HepG2 (cell line): ENCODE results near the gene KRT33A. TPM values are rescaled to one million over a fixed set of nuclear protein-coding genes. Genes with fewer than 3 reads are reported as not detected.

Source experiments
- ATAC-seq: fragments of 200-7000 bp; cut with Tn5 transposase; 3 replicates; pipeline ENCODE4 v1.9.1; 2020; ENCODE audit warnings: mild to moderate bottlenecking, moderate library complexity
- BruUV-seq: library from RNA; stranded (reverse); fragments of 400-500 nt; replicated peaks from 2 replicates; lab custom pipeline; 2021; lab: Mats Ljungman, UMichigan
- CTCF ChIA-PET: fragments of 300-600 bp; formaldehyde crosslinking; extraction: SDS; loops from one replicate; lab custom pipeline; 2021; ENCODE audit warnings: low total read pairs, inconsistent platforms, low intra/inter-chr PET ratio; lab: Yijun Ruan, JAX
- POLR2A ChIA-PET: fragments of 350-600 bp; sonication (Branson Sonifier 250); formaldehyde crosslinking; loops from one replicate; lab custom pipeline; 2020; ENCODE audit warnings: antibody characterized with exemption, inconsistent platforms; lab: Yijun Ruan, JAX
- DNase-seq: peaks from one replicate; pipeline ENCODE4 v3.0.0-alpha.2; 2015; ENCODE audit warnings: low spot score
- FAIRE-seq: peaks from 3 replicates; lab custom pipeline; 2011; peaks lifted over from hg19 to GRCh38; lab: Jason Lieb, UNC
- H2AFZ ChIP-seq: one replicate; pipeline ENCODE4 v1.6.1; 2011; ENCODE audit warnings: low read length, inconsistent platforms
- H3K27ac ChIP-seq: fragments of 300-600 bp; 3 replicates; pipeline ENCODE4 v1.8.0; 2011; ENCODE audit warnings: mixed run types, mild to moderate bottlenecking, mixed read lengths, low read length, inconsistent platforms; ENCODE audit not compliant: insufficient read depth; ENCODE audit errors: extremely low read length
- H3K27me3 ChIP-seq, 2 experiments: fragments of 200-600 bp in 1 of 2; 2 replicates in 1 of 2; 3 replicates in 1 of 2; pipeline versions ENCODE4 v1.6.0 to v1.8.0; 2011; ENCODE audit warnings: low read length in 2 of 2, mild to moderate bottlenecking in 2 of 2, moderate library complexity in 2 of 2, inconsistent platforms in 1 of 2; ENCODE audit not compliant: insufficient read depth in 2 of 2, control insufficient read depth in 1 of 2
- H3K36me3 ChIP-seq, 2 experiments: fragments of 200-600 bp in 1 of 2; replicated peaks in 1 of 2; 2 replicates in 1 of 2; 3 replicates in 1 of 2; pipeline versions ENCODE4 v1.5.1 to v1.8.0; 2011; ENCODE audit warnings: low read length in 2 of 2, inconsistent platforms in 1 of 2; ENCODE audit not compliant: insufficient read depth in 2 of 2, control insufficient read depth in 1 of 2
- H3K4me1 ChIP-seq: 2 replicates; pipeline ENCODE4 v1.5.1; 2012; ENCODE audit warnings: low read length, inconsistent platforms; ENCODE audit not compliant: insufficient read depth
- H3K4me2 ChIP-seq: 2 replicates; pipeline ENCODE4 v1.6.0; 2011; ENCODE audit warnings: low read depth, low read length, inconsistent platforms
- H3K4me3 ChIP-seq, 3 experiments: fragments of 200-600 bp in 1 of 3; sonication (generic), shearing (Covaris generic) in 1 of 3; replicated peaks in 1 of 3; 2 replicates each; pipeline ENCODE4 v1.5.1; 2011 to 2016; ENCODE audit warnings: low read length in 3 of 3, inconsistent platforms in 2 of 3, low read depth in 2 of 3, mild to moderate bottlenecking in 2 of 3, control low read depth in 1 of 3, mixed read lengths in 1 of 3; ENCODE audit not compliant: insufficient read depth in 1 of 3
- H3K79me2 ChIP-seq: one replicate; pipeline ENCODE4 v1.6.1; 2011; ENCODE audit warnings: low read length, inconsistent platforms; ENCODE audit not compliant: insufficient read depth
- H3K9ac ChIP-seq: 2 replicates; pipeline ENCODE4 v1.6.0; 2011; ENCODE audit warnings: mild to moderate bottlenecking, low read depth, low read length, inconsistent platforms; ENCODE audit not compliant: insufficient read depth
- H3K9me3 ChIP-seq: 2 replicates; pipeline ENCODE4 v1.5.1; 2012; ENCODE audit warnings: mild to moderate bottlenecking, low read length
- H4K20me1 ChIP-seq: 2 replicates; pipeline ENCODE4 v1.6.0; 2011; ENCODE audit warnings: inconsistent platforms, mild to moderate bottlenecking, low read length, moderate library complexity; ENCODE audit not compliant: insufficient read depth
- CREB1 ChIP-seq, 2 experiments: fragments of 450-650 bp in 1 of 2; IDR thresholded peaks; 2 replicates each; pipeline ENCODE4 v1.6.1; 2016 to 2017; ENCODE audit warnings: control low read depth in 1 of 2, mild to moderate bottlenecking in 1 of 2, missing compliant biosample characterization in 1 of 2, missing genetic modification characterization in 1 of 2
- FIP1L1 ChIP-seq: fragments of 200-400 bp; formaldehyde crosslinking; IDR thresholded peaks from 2 replicates; pipeline ENCODE4 v1.6.1; 2018; ENCODE audit warnings: low read depth, mild to moderate bottlenecking, low read length, moderate library complexity, borderline replicate concordance; ENCODE audit not compliant: insufficient read depth
- HMGA1 ChIP-seq: sonication (generic); formaldehyde crosslinking; conservative IDR thresholded peaks from 2 replicates; pipeline ENCODE4 v1.4.0; 2020; ENCODE audit warnings: missing genetic modification reagents
- KDM6A ChIP-seq: IDR thresholded peaks from 2 replicates; pipeline ENCODE4 v1.6.1; 2016; ENCODE audit warnings: low read depth
- MTA1 ChIP-seq: sonication (generic); formaldehyde crosslinking; IDR thresholded peaks from 2 replicates; pipeline ENCODE4 v1.4.0; 2020; ENCODE audit warnings: missing genetic modification reagents, mild to moderate bottlenecking, borderline replicate concordance
- SNRNP70 ChIP-seq: fragments of 200-400 bp; formaldehyde crosslinking; IDR thresholded peaks from 2 replicates; pipeline ENCODE4 v1.6.1; 2017; ENCODE audit warnings: mild to moderate bottlenecking, low read depth, low read length, moderate library complexity
- YEATS2 ChIP-seq: sonication (generic); formaldehyde crosslinking; IDR thresholded peaks from 2 replicates; pipeline ENCODE4 v1.4.0; 2020; ENCODE audit warnings: missing genetic modification reagents, borderline replicate concordance
- ZNF207 ChIP-seq: fragments of 450-650 bp; IDR thresholded peaks from 2 replicates; pipeline ENCODE4 v1.6.1; 2016; ENCODE audit warnings: antibody characterized with exemption, borderline replicate concordance
- ZNF331 ChIP-seq: sonication (generic); formaldehyde crosslinking; IDR thresholded peaks from 2 replicates; pipeline ENCODE4 v1.4.0; 2020; ENCODE audit warnings: missing genetic modification reagents
- ZSCAN30 ChIP-seq: sonication (generic); formaldehyde crosslinking; IDR thresholded peaks from 2 replicates; pipeline ENCODE4 v1.5.0; 2020; ENCODE audit warnings: mild to moderate bottlenecking, missing genetic modification reagents
- WGBS: methylation state at CpG from one replicate; pipeline ENCODE4 v1.1.6; 2017; ENCODE audit warnings: low lambda C conversion rate; 5-methylcytosine and 5-hydroxymethylcytosine counted together
- in situ Hi-C: cut with HindIII; loops from 2 replicates; pipeline ENCODE4 v1.10.0; 2017; ENCODE audit warnings: low pct_unique_long_range_greater_than_20kb; ENCODE audit not compliant: extremely low pct_ligation_motif_present
- intact Hi-C: fragments of 100-400 bp; cut with micrococcal nuclease; formaldehyde crosslinking; loops from one replicate; pipeline ENCODE4 v1.10.0; 2022; ENCODE audit not compliant: unreplicated experiment
- polyA plus RNA-seq, 8 experiments: library from polyadenylated mRNA; depleted of rRNA in 3 of 8; stranded (reverse) in 7 of 8; unstranded in 1 of 8; fragments of >200 nt; fragmentation: Illumina TruSeq in 4 of 8; extraction: Trizol in 4 of 8; gene quantifications; 2 replicates each; pipeline versions ENCODE4 v1.2.1 to v1.2.3, GENCODE V29; 2011 to 2016; ENCODE audit warnings: low read depth in 4 of 8, missing spikeins in 1 of 8, mixed read lengths in 1 of 8; ENCODE audit not compliant: insufficient read depth in 1 of 8
- total RNA-seq, 5 experiments: library from RNA; depleted of rRNA; stranded (reverse); fragments of >200 nt; fragmentation: Illumina TruSeq; extraction: Trizol; gene quantifications; 2 replicates each; pipeline ENCODE4 v1.2.3, GENCODE V29; 2016; ENCODE audit warnings: low read depth in 1 of 5
- TF ChIP-seq, protein P1 (sequence below): sonication (generic); formaldehyde crosslinking; IDR thresholded peaks from 2 replicates; pipeline ENCODE4 v1.4.0; 2020; ENCODE audit warnings: missing genetic modification reagents

Gene KRT33A
- total and polyA plus RNA-seq, 2 of the 13 experiments (the other 11 are each of a cell fraction or from before 2014, with no cell fraction given) = not detected

DNA sequence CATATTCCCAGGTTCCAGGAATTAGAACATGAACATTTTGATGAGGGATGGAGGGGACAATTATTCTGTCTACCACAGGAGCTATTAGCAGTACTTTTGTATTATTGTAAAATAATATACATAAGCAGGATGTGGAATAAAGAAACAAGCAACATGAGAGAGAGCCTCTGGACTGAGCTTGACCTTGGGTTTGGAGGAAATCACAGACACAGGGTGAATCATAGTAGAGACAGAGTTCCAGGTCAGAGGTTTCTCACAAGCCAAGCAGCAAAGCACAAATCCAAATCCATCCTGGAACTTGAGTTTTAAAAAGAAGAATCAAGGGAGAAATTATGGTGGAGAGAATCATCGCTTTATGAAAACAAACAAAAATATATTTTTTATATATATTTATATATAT, 41.6 kb upstream of the KRT33A start:
- H4K20me1 ChIP-seq = no peaks in the 10 kb centered on the region
- no peak overlapping the region for H3K4me2 ChIP-seq
- no peak overlapping the region for H3K27ac ChIP-seq
- H3K27me3 ChIP-seq = peaks cover 2 to 14% of the 10 kb centered on the region in 2 experiments; a peak in 2 of 5 replicates
- no peak overlapping the region for H2AFZ ChIP-seq
- POLR2A ChIA-PET = no interaction called here
- H3K4me3 ChIP-seq = no peak overlapping the region
- no peak for TF ChIP-seq FIP1L1
- no peak for TF ChIP-seq ZNF207
- no peak for TF ChIP-seq SNRNP70
- TF ChIP-seq ZSCAN30 (CRISPR knock-in tag) = no peak
- TF ChIP-seq MTA1 (CRISPR knock-in tag) = no peak
- FAIRE-seq (no peak), ATAC-seq (no peak), DNase-seq (no peak)
- no peaks in the 10 kb centered on the region for H3K9me3 ChIP-seq
- WGBS = 86% methylated on average over 1 of the region's 1 CpG
- CTCF ChIA-PET = no interaction called here
- H3K79me2 ChIP-seq = no peaks in the 10 kb centered on the region
- in situ Hi-C loops = no loop called here
- intact Hi-C loops = no loop called here
- no peaks in the 10 kb centered on the region for H3K4me1 ChIP-seq
- BruUV-seq = no TSS peak
- H3K9ac ChIP-seq = no peak overlapping the region
- H3K36me3 ChIP-seq = no peaks in the 10 kb centered on the region

DNA sequence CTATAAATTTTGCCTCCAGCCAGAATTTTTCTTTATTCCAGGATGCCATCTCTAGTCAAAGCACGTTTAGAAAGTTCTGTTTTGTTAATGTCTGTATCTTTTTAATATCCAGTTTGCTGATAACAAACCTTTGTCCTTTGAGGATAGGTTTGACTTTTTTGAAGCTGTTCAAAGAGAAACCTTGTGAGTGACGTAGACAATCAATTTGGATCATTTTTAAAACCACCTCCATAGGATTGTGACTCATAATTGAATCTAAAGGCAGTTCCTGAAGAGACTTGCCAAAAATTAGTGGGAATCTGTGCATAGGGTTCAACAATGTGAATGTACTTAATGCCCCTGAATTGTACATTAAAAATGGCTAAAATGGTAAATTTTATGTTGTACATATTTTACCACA, 40.9 kb upstream of the KRT33A start:
- no peak overlapping the region for H3K4me2 ChIP-seq
- intact Hi-C loops (no loop called here), in situ Hi-C loops (no loop called here)
- H3K4me1 ChIP-seq = no peaks in the 10 kb centered on the region
- TF ChIP-seq HMGA1 (CRISPR knock-in tag) = no peak
- TF ChIP-seq, protein P1, sequence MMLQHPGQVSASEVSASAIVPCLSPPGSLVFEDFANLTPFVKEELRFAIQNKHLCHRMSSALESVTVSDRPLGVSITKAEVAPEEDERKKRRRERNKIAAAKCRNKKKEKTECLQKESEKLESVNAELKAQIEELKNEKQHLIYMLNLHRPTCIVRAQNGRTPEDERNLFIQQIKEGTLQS (CRISPR knock-in tag) = no peak
- TF ChIP-seq YEATS2 (CRISPR knock-in tag) = no peak
- no peak for TF ChIP-seq ZNF331
- peak; percentile 79 for TF ChIP-seq CREB1 (IDR thresholded peaks at IDR 0.05)
- TF ChIP-seq CREB1 (CRISPR knock-in tag; IDR thresholded peaks at IDR 0.05) = no peak
- TF ChIP-seq KDM6A (CRISPR knock-in tag) = no peak
- H3K9ac ChIP-seq = no peak overlapping the region
- BruUV-seq = no TSS peak
- no peak for DNase-seq
- ChIA-PET CTCF (no interaction called here), POLR2A (no interaction called here)
- no peaks in the 10 kb centered on the region for H3K36me3 ChIP-seq
- H3K4me3 ChIP-seq = no peak overlapping the region
- H3K9me3 ChIP-seq = peaks cover 4% of the 10 kb centered on the region
- H4K20me1 ChIP-seq = no peaks in the 10 kb centered on the region
- H2AFZ ChIP-seq = no peak overlapping the region
- FAIRE-seq = no peak
- H3K27ac ChIP-seq = no peak overlapping the region
- H3K79me2 ChIP-seq = no peaks in the 10 kb centered on the region
- WGBS = 3% methylated on average over 2 of the region's 2 CpGs
- H3K27me3 ChIP-seq = peaks cover 2 to 14% of the 10 kb centered on the region in 2 experiments; a peak in 2 of 5 replicates
- no peak for ATAC-seq
